PC-9 (cell line): ENCODE data around the gene IFT57. TPM values are rescaled to one million over a fixed set of nuclear protein-coding genes. Genes with fewer than 3 reads are reported as not detected.

Experiments used
- BruUV-seq: library from RNA; stranded (reverse); fragments of 400-500 nt; replicated peaks from 2 replicates; lab custom pipeline; 2021; lab: Mats Ljungman, UMichigan
- CTCF ChIA-PET: fragments of 300-600 bp; sonication (Branson Sonifier 250); formaldehyde crosslinking; loops from one replicate; lab custom pipeline; 2022; ENCODE audit warnings: antibody characterized with exemption; lab: Charles Lee
- POLR2A ChIA-PET: fragments of 300-600 bp; sonication (Branson Sonifier 250); formaldehyde crosslinking; loops from one replicate; lab custom pipeline; 2022; ENCODE audit warnings: antibody characterized with exemption; ENCODE audit not compliant: unreplicated experiment; lab: Charles Lee
- DNase-seq, 2 experiments: peaks; one replicate each; pipeline versions ENCODE4 v3.0.0 to v3.0.0-alpha.2; 2015 to 2022; ENCODE audit warnings: mixed read lengths in 1 of 2
- H2AFZ ChIP-seq: fragments of 200-600 bp; sonication (generic); 2 replicates; pipeline ENCODE4 v1.8.1; 2017; ENCODE audit warnings: antibody characterized with exemption
- H3F3A ChIP-seq: fragments of 200-600 bp; sonication (generic); 2 replicates; pipeline ENCODE4 v1.8.1; 2017; ENCODE audit warnings: antibody characterized with exemption, mild to moderate bottlenecking, low read depth; ENCODE audit not compliant: insufficient read depth
- H3K27ac ChIP-seq: fragments of 200-600 bp; sonication (generic); 2 replicates; pipeline ENCODE4 v1.6.1; 2016; ENCODE audit warnings: mixed run types
- H3K27me3 ChIP-seq: fragments of 200-600 bp; sonication (generic); 2 replicates; pipeline ENCODE4 v1.6.1; 2016; ENCODE audit warnings: low read depth, mixed run types; ENCODE audit not compliant: insufficient read depth
- H3K36me3 ChIP-seq: fragments of 200-600 bp; sonication (generic); 2 replicates; pipeline ENCODE4 v1.6.1; 2016; ENCODE audit warnings: low read depth, mixed run types
- H3K4me1 ChIP-seq: fragments of 200-600 bp; sonication (generic); replicated peaks from 2 replicates; pipeline ENCODE4 v1.6.1; 2016; ENCODE audit warnings: mixed run types; ENCODE audit not compliant: insufficient read depth
- H3K4me2 ChIP-seq: fragments of 200-600 bp; sonication (generic); 2 replicates; pipeline ENCODE4 v1.6.1; 2017; ENCODE audit warnings: mixed run types
- H3K4me3 ChIP-seq: fragments of 200-600 bp; sonication (generic); 2 replicates; pipeline ENCODE4 v1.6.1; 2016; ENCODE audit warnings: mixed run types
- H3K79me2 ChIP-seq: fragments of 200-600 bp; sonication (generic); 2 replicates; pipeline ENCODE4 v1.6.1; 2017; ENCODE audit warnings: low read depth, mixed run types
- H3K9me2 ChIP-seq: fragments of 200-600 bp; sonication (generic); 2 replicates; pipeline ENCODE4 v1.8.1; 2017; ENCODE audit warnings: mild to moderate bottlenecking; ENCODE audit not compliant: insufficient read depth
- H3K9me3 ChIP-seq: fragments of 200-600 bp; sonication (generic); 2 replicates; pipeline ENCODE4 v1.8.1; 2016; ENCODE audit warnings: low read depth; ENCODE audit not compliant: insufficient read depth
- H4K20me1 ChIP-seq: fragments of 200-600 bp; sonication (generic); 2 replicates; pipeline ENCODE4 v1.8.1; 2017; ENCODE audit not compliant: insufficient read depth
- EZH2 ChIP-seq: fragments of 200-600 bp; sonication (generic); IDR thresholded peaks from 2 replicates; pipeline ENCODE4 v1.8.0; 2017; ENCODE audit warnings: antibody characterized with exemption, low read depth
- intact Hi-C: fragments of 100-400 bp; cut with micrococcal nuclease; formaldehyde crosslinking; loops from one replicate; pipeline ENCODE4 v1.10.0; 2022; ENCODE audit not compliant: unreplicated experiment
- total RNA-seq: library from RNA; stranded (reverse); gene quantifications from 2 replicates; pipeline ENCODE4 v1.2.3, GENCODE V29; 2021
- TF ChIP-seq, protein P1 (sequence below): fragments of 200-600 bp; sonication (generic); conservative IDR thresholded peaks from 2 replicates; pipeline ENCODE4 v1.6.1; 2017; ENCODE audit warnings: mixed run types, antibody characterized with exemption, mild to moderate bottlenecking, moderate library complexity

Gene IFT57
- total RNA-seq, 1 experiment from 2014 or later = 55.2 TPM

- no peak for TF ChIP-seq EZH2
- TF ChIP-seq, protein P1, sequence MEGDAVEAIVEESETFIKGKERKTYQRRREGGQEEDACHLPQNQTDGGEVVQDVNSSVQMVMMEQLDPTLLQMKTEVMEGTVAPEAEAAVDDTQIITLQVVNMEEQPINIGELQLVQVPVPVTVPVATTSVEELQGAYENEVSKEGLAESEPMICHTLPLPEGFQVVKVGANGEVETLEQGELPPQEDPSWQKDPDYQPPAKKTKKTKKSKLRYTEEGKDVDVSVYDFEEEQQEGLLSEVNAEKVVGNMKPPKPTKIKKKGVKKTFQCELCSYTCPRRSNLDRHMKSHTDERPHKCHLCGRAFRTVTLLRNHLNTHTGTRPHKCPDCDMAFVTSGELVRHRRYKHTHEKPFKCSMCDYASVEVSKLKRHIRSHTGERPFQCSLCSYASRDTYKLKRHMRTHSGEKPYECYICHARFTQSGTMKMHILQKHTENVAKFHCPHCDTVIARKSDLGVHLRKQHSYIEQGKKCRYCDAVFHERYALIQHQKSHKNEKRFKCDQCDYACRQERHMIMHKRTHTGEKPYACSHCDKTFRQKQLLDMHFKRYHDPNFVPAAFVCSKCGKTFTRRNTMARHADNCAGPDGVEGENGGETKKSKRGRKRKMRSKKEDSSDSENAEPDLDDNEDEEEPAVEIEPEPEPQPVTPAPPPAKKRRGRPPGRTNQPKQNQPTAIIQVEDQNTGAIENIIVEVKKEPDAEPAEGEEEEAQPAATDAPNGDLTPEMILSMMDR = no peak
- H3K27ac ChIP-seq = no peak overlapping the region
- no peaks in the 10 kb centered on the region for H3K4me1 ChIP-seq
- peaks cover 6% of the 10 kb centered on the region; the same call in 1 of the 2 replicates for H3K9me2 ChIP-seq
- DNase-seq = no peak
- CTCF ChIA-PET = no interaction called here
- BruUV-seq = no TSS peak
- H3K27me3 ChIP-seq = no peaks in the 10 kb centered on the region
- no peak overlapping the region for H3K4me2 ChIP-seq
- no peak overlapping the region for H3K4me3 ChIP-seq
- POLR2A ChIA-PET = no interaction called here
- no peaks in the 10 kb centered on the region for H3K79me2 ChIP-seq
- intact Hi-C loops = no loop called here
- H3K9me3 ChIP-seq = no peaks in the 10 kb centered on the region
- no peaks in the 10 kb centered on the region for H3K36me3 ChIP-seq
- no peaks in the 10 kb centered on the region for H3F3A ChIP-seq
- H2AFZ ChIP-seq = no peak overlapping the region
- no peaks in the 10 kb centered on the region for H4K20me1 ChIP-seq
These were observed 13.1 kb upstream of the IFT57 start for GRCh38 chr3:108235290-108235689.

GRCh38 chr3:108234387-108234957, 12.2 kb upstream of the IFT57 start:
- Histone ChIP-seq H3K9me3 (no peaks in the 10 kb centered on the region), H3F3A (no peaks in the 10 kb centered on the region), H3K36me3 (no peaks in the 10 kb centered on the region), H3K27me3 (no peaks in the 10 kb centered on the region), H3K4me1 (no peaks in the 10 kb centered on the region), H3K9me2 (peaks cover 6% of the 10 kb centered on the region; the same call in 1 of the 2 replicates), H2AFZ (no peak overlapping the region), H3K4me3 (no peak overlapping the region), H3K4me2 (no peak overlapping the region), H3K79me2 (no peaks in the 10 kb centered on the region), H4K20me1 (no peaks in the 10 kb centered on the region), H3K27ac (no peak overlapping the region)
- ChIA-PET CTCF (no interaction called here), POLR2A (no interaction called here)
- TF ChIP-seq EZH2 = no peak
- TF ChIP-seq, protein P1 = no peak
- DNase-seq = no peak
- intact Hi-C loops = no loop called here
- no TSS peak for BruUV-seq

- no peak for DNase-seq
- no peak overlapping the region for H3K4me3 ChIP-seq
- H3K4me2 ChIP-seq = no peak overlapping the region
- H3F3A ChIP-seq = no peaks in the 10 kb centered on the region
- BruUV-seq = no TSS peak
- no peaks in the 10 kb centered on the region for H3K79me2 ChIP-seq
- CTCF ChIA-PET = interaction anchor here (0.5 kb wide), 1 partner anchor 558 kb away, joined by 3 read pairs; no protein-coding TSS in a partner anchor
- intact Hi-C loops = no loop called here
- peaks cover 6% of the 10 kb centered on the region for H3K4me1 ChIP-seq
- H3K27me3 ChIP-seq = no peaks in the 10 kb centered on the region
- TF ChIP-seq, protein P1 = no peak
- no peak for TF ChIP-seq EZH2
- H4K20me1 ChIP-seq = no peaks in the 10 kb centered on the region
- H3K27ac ChIP-seq = no peak overlapping the region
- H3K9me2 ChIP-seq = peaks cover 6% of the 10 kb centered on the region; the same call in 1 of the 2 replicates
- POLR2A ChIA-PET = no interaction called here
- H3K9me3 ChIP-seq = no peaks in the 10 kb centered on the region
- no peaks in the 10 kb centered on the region for H3K36me3 ChIP-seq
- no peak overlapping the region for H2AFZ ChIP-seq
These were observed 6.1 kb upstream of the IFT57 start for GRCh38 chr3:108228286-108228685.
